HepG2 (cell line): Measurements from ENCODE around the gene CCDC74B. TPM values are rescaled to one million over a fixed set of nuclear protein-coding genes. Genes with fewer than 3 reads are reported as not detected.
"Not testable (repeated sequence)": the region's sequence is repeated elsewhere in the genome, so short reads cannot be mapped to it uniquely, and the experiment has no call there.

Experiments used
- BCL6 ChIP-seq: IDR thresholded peaks from 2 replicates; pipeline ENCODE4 v1.6.1; 2016; ENCODE audit warnings: missing genetic modification reagents, missing compliant biosample characterization
- BORCS8-MEF2B ChIP-seq: sonication (generic); formaldehyde crosslinking; IDR thresholded peaks from 2 replicates; pipeline ENCODE4 v1.8.0; 2022; ENCODE audit warnings: mild to moderate bottlenecking, missing genetic modification reagents
- DMAP1 ChIP-seq: IDR thresholded peaks from 2 replicates; pipeline ENCODE4 v1.6.1; 2016
- DZIP1 ChIP-seq: sonication (generic); formaldehyde crosslinking; IDR thresholded peaks from 2 replicates; pipeline ENCODE4 v1.5.0; 2020; ENCODE audit warnings: mild to moderate bottlenecking, missing genetic modification reagents
- EED ChIP-seq: sonication (generic); formaldehyde crosslinking; IDR thresholded peaks from 2 replicates; pipeline ENCODE4 v1.5.0; 2020; ENCODE audit warnings: mild to moderate bottlenecking, missing genetic modification reagents
- FOXA1 ChIP-seq, 2 experiments: fragments of 450-650 bp in 1 of 2; sonication (generic) in 1 of 2; formaldehyde crosslinking in 1 of 2; IDR thresholded peaks; 2 replicates each; pipeline versions ENCODE4 v1.4.0 to v1.6.1; 2016 to 2020; ENCODE audit warnings: missing genetic modification reagents in 1 of 2
- HES4 ChIP-seq: sonication (generic); formaldehyde crosslinking; IDR thresholded peaks from 2 replicates; pipeline ENCODE4 v1.9.0; 2021; ENCODE audit warnings: mild to moderate bottlenecking, missing genetic modification reagents, borderline replicate concordance
- HNRNPLL ChIP-seq: fragments of 200-400 bp; formaldehyde crosslinking; IDR thresholded peaks from 2 replicates; pipeline ENCODE4 v1.6.1; 2017; ENCODE audit warnings: mild to moderate bottlenecking, low read depth, low read length; ENCODE audit not compliant: poor library complexity, severe bottlenecking
- HOXA5 ChIP-seq: sonication (generic); formaldehyde crosslinking; IDR thresholded peaks from 2 replicates; pipeline ENCODE4 v1.4.0; 2020; ENCODE audit warnings: missing genetic modification reagents
- IRX3 ChIP-seq: sonication (generic); formaldehyde crosslinking; IDR thresholded peaks from 2 replicates; pipeline ENCODE4 v1.8.1; 2023; ENCODE audit warnings: mild to moderate bottlenecking, low read depth, missing genetic modification reagents, borderline replicate concordance
- MYC ChIP-seq: sonication (generic); formaldehyde crosslinking; IDR thresholded peaks from 2 replicates; pipeline ENCODE4 v1.9.0; 2021; ENCODE audit warnings: missing genetic modification reagents, borderline replicate concordance
- NFYC ChIP-seq: IDR thresholded peaks from 2 replicates; pipeline ENCODE4 v1.6.1; 2016; ENCODE audit warnings: missing genetic modification reagents, missing compliant biosample characterization
- ONECUT2 ChIP-seq: sonication (generic); formaldehyde crosslinking; IDR thresholded peaks from 2 replicates; pipeline ENCODE4 v1.4.0; 2020; ENCODE audit warnings: missing genetic modification reagents
- PRMT3 ChIP-seq: sonication (generic); formaldehyde crosslinking; IDR thresholded peaks from 2 replicates; pipeline ENCODE4 v1.8.1; 2022; ENCODE audit warnings: low read depth, mild to moderate bottlenecking, moderate library complexity, missing genetic modification reagents, borderline replicate concordance
- REL ChIP-seq: sonication (generic); formaldehyde crosslinking; conservative IDR thresholded peaks from 2 replicates; pipeline ENCODE4 v1.8.0; 2022; ENCODE audit warnings: mild to moderate bottlenecking, missing genetic modification reagents, moderate library complexity
- RFXANK ChIP-seq: IDR thresholded peaks from 2 replicates; pipeline ENCODE4 v1.6.1; 2016
- SP5 ChIP-seq: IDR thresholded peaks from 2 replicates; pipeline ENCODE4 v1.6.1; 2016; ENCODE audit warnings: low read depth, borderline replicate concordance
- TGIF2 ChIP-seq: IDR thresholded peaks from 2 replicates; pipeline ENCODE4 v1.6.1; 2016; ENCODE audit warnings: control low read depth, missing compliant biosample characterization
- TMF1 ChIP-seq: sonication (generic); formaldehyde crosslinking; IDR thresholded peaks from 2 replicates; pipeline ENCODE4 v1.8.1; 2022; ENCODE audit warnings: low read depth, missing genetic modification reagents
- ZFY ChIP-seq: sonication (generic); formaldehyde crosslinking; IDR thresholded peaks from 2 replicates; pipeline ENCODE4 v1.4.0; 2020; ENCODE audit warnings: missing genetic modification reagents
- ZNF230 ChIP-seq: sonication (generic); formaldehyde crosslinking; IDR thresholded peaks from 2 replicates; pipeline ENCODE4 v1.4.0; 2020; ENCODE audit warnings: mild to moderate bottlenecking, missing genetic modification reagents
- ZNF331 ChIP-seq: sonication (generic); formaldehyde crosslinking; IDR thresholded peaks from 2 replicates; pipeline ENCODE4 v1.4.0; 2020; ENCODE audit warnings: missing genetic modification reagents
- ZNF543 ChIP-seq: sonication (generic); formaldehyde crosslinking; IDR thresholded peaks from 2 replicates; pipeline ENCODE4 v1.4.0; 2020; ENCODE audit warnings: mild to moderate bottlenecking, missing genetic modification reagents
- ZNF770 ChIP-seq: sonication (generic); formaldehyde crosslinking; IDR thresholded peaks from 2 replicates; pipeline ENCODE4 v1.5.0; 2020; ENCODE audit warnings: mild to moderate bottlenecking, missing genetic modification reagents
- ZNF790 ChIP-seq: sonication (generic); formaldehyde crosslinking; IDR thresholded peaks from 2 replicates; pipeline ENCODE4 v1.8.0; 2022; ENCODE audit warnings: missing genetic modification reagents, mild to moderate bottlenecking, borderline replicate concordance
- ZNF792 ChIP-seq: IDR thresholded peaks from 2 replicates; pipeline ENCODE4 v1.6.1; 2016
- polyA plus RNA-seq, 8 experiments: library from polyadenylated mRNA; depleted of rRNA in 3 of 8; stranded (reverse) in 7 of 8; unstranded in 1 of 8; fragments of >200 nt; fragmentation: Illumina TruSeq in 4 of 8; extraction: Trizol in 4 of 8; gene quantifications; 2 replicates each; pipeline versions ENCODE4 v1.2.1 to v1.2.3, GENCODE V29; 2011 to 2016; ENCODE audit warnings: low read depth in 4 of 8, missing spikeins in 1 of 8, mixed read lengths in 1 of 8; ENCODE audit not compliant: insufficient read depth in 1 of 8
- total RNA-seq, 5 experiments: library from RNA; depleted of rRNA; stranded (reverse); fragments of >200 nt; fragmentation: Illumina TruSeq; extraction: Trizol; gene quantifications; 2 replicates each; pipeline ENCODE4 v1.2.3, GENCODE V29; 2016; ENCODE audit warnings: low read depth in 1 of 5

The CCDC74B gene
- total and polyA plus RNA-seq, 2 of the 13 experiments (the other 11 are each of a cell fraction or from before 2014, with no cell fraction given) = 0.07 to 0.11 TPM

- TF ChIP-seq ZNF792 = 0 out of 2 replicates have a peak, but pooled peaks have one; percentile 6
- 0 out of 2 replicates have a peak, but pooled peaks have one; percentile 47 for TF ChIP-seq REL
- 0 out of 2 replicates have a peak, but pooled peaks have one; percentile 5 for TF ChIP-seq ZNF770 (CRISPR knock-in tag)
- TF ChIP-seq BCL6 = peak; percentile 12; the same call in 1 of the 2 replicates
- TF ChIP-seq DZIP1 = 0 out of 2 replicates have a peak, but pooled peaks have one; percentile 16
- peak; percentile 85 for TF ChIP-seq DMAP1 (CRISPR knock-in tag)
- TF ChIP-seq MYC (CRISPR knock-in tag) = peak; percentile 12
- TF ChIP-seq EED (CRISPR knock-in tag) = 0 out of 2 replicates have a peak, but pooled peaks have one; percentile 7
- TF ChIP-seq ZNF230 = peak; percentile 11; the same call in 1 of the 2 replicates
- TF ChIP-seq HOXA5 (CRISPR knock-in tag) = peak; percentile 25; the same call in 1 of the 2 replicates
- TF ChIP-seq FOXA1 (IDR thresholded peaks at IDR 0.05) = not testable (repeated sequence)
- TF ChIP-seq FOXA1 (CRISPR knock-in tag; IDR thresholded peaks at IDR 0.05) = peak; percentile 36; the same call in 1 of the 2 replicates
- 0 out of 2 replicates have a peak, but pooled peaks have one; percentile 5 for TF ChIP-seq ONECUT2 (CRISPR knock-in tag)
- TF ChIP-seq ZFY = peak; percentile 68
- peak; percentile 56 for TF ChIP-seq HNRNPLL
- 0 out of 2 replicates have a peak, but pooled peaks have one; percentile 29 for TF ChIP-seq IRX3 (CRISPR knock-in tag)
- 0 out of 2 replicates have a peak, but pooled peaks have one; percentile 19 for TF ChIP-seq ZNF790 (CRISPR knock-in tag)
- 0 out of 2 replicates have a peak, but pooled peaks have one; percentile 23 for TF ChIP-seq NFYC
- TF ChIP-seq SP5 (CRISPR knock-in tag) = peak; percentile 65; the same call in 1 of the 2 replicates
- peak; percentile 70 for TF ChIP-seq RFXANK
- TF ChIP-seq PRMT3 (CRISPR knock-in tag) = peak; percentile 81; the same call in 1 of the 2 replicates
- TF ChIP-seq TGIF2 (CRISPR knock-in tag) = 0 out of 2 replicates have a peak, but pooled peaks have one; percentile 54
- peak; percentile 77 for TF ChIP-seq HES4 (CRISPR knock-in tag)
- peak; percentile 52; the same call in 1 of the 2 replicates for TF ChIP-seq ZNF331 (CRISPR knock-in tag)
- peak; percentile 33; the same call in 1 of the 2 replicates for TF ChIP-seq BORCS8-MEF2B (CRISPR knock-in tag)
- 0 out of 2 replicates have a peak, but pooled peaks have one; percentile 19 for TF ChIP-seq ZNF543 (CRISPR knock-in tag)
- TF ChIP-seq TMF1 (CRISPR knock-in tag) = peak; percentile 62
Measured at GRCh38 chr2:130181880-130182682, 37.2 kb upstream of the CCDC74B start, which contains the start of gene MZT2B (continued).
